Activated naive CD4-positive, alpha-beta T cell treated with anti-CD3 and anti-CD28 coated beads, Interleukin-2, amount 50 U/mL, for 72 hours (primary cell): ENCODE measurements around the gene FAM72D. TPM values are rescaled to one million over a fixed set of nuclear protein-coding genes. Genes with fewer than 3 reads are reported as not detected.
A peak's percentile ranks its signal among the peaks of the same experiment; 100 is the strongest.
"Not testable (repeated sequence)": the region's sequence is repeated elsewhere in the genome, so short reads cannot be mapped to it uniquely, and the experiment has no call there.

ENCODE experiments used
- ATAC-seq, 2 donors: fragments of 150-1000 bp; cut with Tn5 transposase; 2 replicates each; pipeline ENCODE4 v1.10.0; 2021; ENCODE audit warnings: mild to moderate bottlenecking in 2 of 2, moderate library complexity in 2 of 2
- DNase-seq, 2 donors: peaks; one replicate each; pipeline ENCODE4 v3.0.0; 2021 to 2022; ENCODE audit warnings: low spot score in 2 of 2
- H3K27ac Mint-ChIP-seq, 2 donors: one replicate each; pipeline ENCODE4 v1.8.0; 2022; ENCODE audit warnings: mild to moderate bottlenecking in 2 of 2, mixed read lengths in 2 of 2
- H3K36me3 Mint-ChIP-seq, 2 donors: one replicate each; pipeline ENCODE4 v1.8.0; 2022; ENCODE audit warnings: mixed read lengths in 2 of 2
- H3K9me3 Mint-ChIP-seq, 2 donors: one replicate each; pipeline ENCODE4 v1.8.0; 2022; ENCODE audit warnings: mixed read lengths in 2 of 2
- total RNA-seq, 2 donors: library from RNA; stranded (reverse); gene quantifications; one replicate each; pipeline ENCODE4 v1.2.3, GENCODE V29; 2022

The FAM72D gene
- total RNA-seq, 2 donors from 2014 or later: 18.1 to 32.4 TPM

DNA sequence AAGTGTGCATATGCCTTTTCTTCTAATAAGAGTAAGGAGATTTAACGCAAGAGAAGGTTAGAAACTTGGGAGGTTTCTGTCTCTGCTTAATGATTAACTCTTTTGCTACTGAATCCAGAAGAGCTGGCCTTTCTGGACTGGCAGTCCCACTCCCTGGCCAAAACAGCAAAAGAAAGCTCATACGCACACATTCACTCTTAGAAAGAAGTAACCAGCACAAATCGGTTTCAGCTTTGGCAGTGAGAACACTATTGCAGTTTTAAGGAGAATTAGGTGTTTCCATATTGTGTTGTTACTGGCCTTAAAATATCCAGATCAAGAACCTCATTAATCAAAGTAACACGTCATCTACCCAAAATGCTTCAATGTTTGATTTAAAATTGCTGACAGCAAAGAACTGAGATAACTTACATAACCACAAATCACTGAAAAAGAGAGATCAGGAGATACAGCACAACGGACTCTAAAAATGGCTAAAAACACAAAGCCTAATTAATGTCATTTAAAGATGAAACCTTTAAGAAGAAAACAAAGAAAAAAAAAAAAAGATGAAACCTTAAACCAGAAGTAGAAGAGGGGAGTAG lies 16.9 kb upstream of the FAM72D start:
- DNase-seq, H3K27ac Mint-ChIP-seq, ATAC-seq, H3K9me3 Mint-ChIP-seq, H3K36me3 Mint-ChIP-seq: not testable (repeated sequence)

- H3K36me3 Mint-ChIP-seq, ATAC-seq, H3K27ac Mint-ChIP-seq, H3K9me3 Mint-ChIP-seq, DNase-seq: not testable (repeated sequence)
These were observed 16.0 kb upstream of the FAM72D start for GRCh38 chr1:145079737-145080136.

- not testable (repeated sequence) for H3K27ac Mint-ChIP-seq, H3K9me3 Mint-ChIP-seq, H3K36me3 Mint-ChIP-seq, DNase-seq
- peak in 1 of 2 donors; percentile 28 for ATAC-seq
These were observed 15.6 kb upstream of the FAM72D start for GRCh38 chr1:145080193-145080592.

- not testable (repeated sequence) for DNase-seq, ATAC-seq
These were observed 13.1 kb upstream of the FAM72D start for GRCh38 chr1:145082483-145083255.

DNA sequence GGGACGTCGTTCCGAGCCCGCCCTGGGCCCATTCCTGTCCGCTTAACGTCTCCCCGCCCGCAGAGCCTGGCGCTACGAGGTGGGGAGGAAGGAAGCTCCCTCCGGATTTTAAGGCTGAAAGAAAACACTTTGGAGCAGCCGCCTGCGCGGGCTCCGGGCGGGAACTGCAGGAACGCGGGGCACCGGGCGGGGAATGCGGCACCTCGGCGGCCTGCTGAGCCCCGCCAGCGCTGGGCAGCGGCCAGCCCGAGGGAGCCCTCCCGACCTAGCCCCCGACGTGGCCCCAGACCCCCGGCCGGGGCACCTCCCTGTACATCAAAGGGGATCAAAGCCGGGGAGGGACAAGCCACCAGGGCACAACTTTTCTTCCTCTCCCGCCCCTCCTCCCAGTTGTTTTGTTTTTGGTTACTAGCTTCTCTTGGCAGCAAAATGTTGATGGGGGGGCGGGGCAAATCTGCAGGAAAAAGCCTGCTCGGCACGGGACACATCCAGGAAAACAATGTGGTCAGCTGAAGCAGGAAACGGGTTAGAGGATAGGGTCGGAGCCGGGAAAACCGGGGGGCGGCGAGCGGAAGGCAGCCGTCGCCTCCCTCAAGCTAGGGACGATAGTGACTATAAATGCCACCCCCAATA lies 2.1 kb upstream of the FAM72D start:
- DNase-seq: peak in 1 of 2 donors; percentile 52
- not testable (repeated sequence) for ATAC-seq, H3K36me3 Mint-ChIP-seq, H3K9me3 Mint-ChIP-seq
- H3K27ac Mint-ChIP-seq: peak overlapping the region in 1 of 2 donors; percentile 93

More at GRCh38 chr1:145082483-145083255, 13.1 kb upstream of the FAM72D start:
- H3K9me3 Mint-ChIP-seq, H3K27ac Mint-ChIP-seq, H3K36me3 Mint-ChIP-seq: not testable (repeated sequence)

DNA sequence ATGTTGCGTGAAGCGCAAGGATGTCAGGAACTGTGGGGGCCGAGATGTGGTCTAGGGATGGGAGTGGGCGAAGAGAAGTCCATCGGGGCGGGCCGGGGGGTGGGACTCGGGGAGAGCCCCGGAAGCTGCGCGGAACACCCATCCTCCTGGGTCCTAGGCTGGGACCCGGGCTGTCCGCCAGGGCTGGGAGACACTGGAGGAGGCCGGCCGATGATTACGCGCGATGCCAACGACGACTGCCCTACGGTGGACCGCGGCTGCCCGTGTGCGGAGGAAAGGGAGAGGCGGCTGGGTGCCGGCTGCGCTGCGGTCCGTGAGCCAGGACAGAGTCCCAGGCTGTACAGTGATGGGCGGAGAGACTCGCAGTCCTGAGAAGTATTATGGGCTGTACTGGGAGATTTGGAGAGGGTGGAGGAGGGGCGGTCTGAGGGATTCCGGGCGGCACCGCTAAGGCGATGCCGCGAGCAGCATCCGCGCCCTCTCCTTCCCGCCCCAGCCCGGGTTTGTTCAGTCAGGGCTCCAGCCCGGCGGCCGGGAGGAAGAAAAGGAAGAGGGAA lies 1.0 kb upstream of the FAM72D start:
- not testable (repeated sequence) for H3K9me3 Mint-ChIP-seq, H3K27ac Mint-ChIP-seq, H3K36me3 Mint-ChIP-seq
- peak in 1 of 2 donors; percentile 53 for DNase-seq
- peak; percentile 10 to 12 for ATAC-seq

- ATAC-seq, DNase-seq, H3K36me3 Mint-ChIP-seq, H3K9me3 Mint-ChIP-seq, H3K27ac Mint-ChIP-seq: not testable (repeated sequence)
These were observed 6.0 kb downstream of the FAM72D start for GRCh38 chr1:145101725-145102124.

GRCh38 chr1:145103294-145103693 lies 7.5 kb downstream of the FAM72D start:
- not testable (repeated sequence) for H3K27ac Mint-ChIP-seq, DNase-seq, ATAC-seq, H3K36me3 Mint-ChIP-seq, H3K9me3 Mint-ChIP-seq

- H3K36me3 Mint-ChIP-seq, H3K9me3 Mint-ChIP-seq, DNase-seq, ATAC-seq, H3K27ac Mint-ChIP-seq: not testable (repeated sequence)
These were observed 15.9 kb downstream of the FAM72D start for GRCh38 chr1:145111674-145112073.

- not testable (repeated sequence) for H3K9me3 Mint-ChIP-seq, DNase-seq, H3K36me3 Mint-ChIP-seq, ATAC-seq, H3K27ac Mint-ChIP-seq
These were observed 16.9 kb downstream of the FAM72D start for GRCh38 chr1:145112703-145113102.

- not testable (repeated sequence) for H3K27ac Mint-ChIP-seq, H3K9me3 Mint-ChIP-seq, H3K36me3 Mint-ChIP-seq, DNase-seq, ATAC-seq
These were observed 18.8 kb downstream of the FAM72D start for GRCh38 chr1:145114560-145115057.

- DNase-seq, H3K9me3 Mint-ChIP-seq, H3K27ac Mint-ChIP-seq, H3K36me3 Mint-ChIP-seq: not testable (repeated sequence)
- ATAC-seq: peak; percentile 30 to 56
These were observed 20.1 kb downstream of the FAM72D start for GRCh38 chr1:145115587-145116493.

- DNase-seq, H3K27ac Mint-ChIP-seq, H3K9me3 Mint-ChIP-seq, ATAC-seq, H3K36me3 Mint-ChIP-seq: not testable (repeated sequence)
These were observed 24.1 kb downstream of the FAM72D start for GRCh38 chr1:145119842-145120241.

DNA sequence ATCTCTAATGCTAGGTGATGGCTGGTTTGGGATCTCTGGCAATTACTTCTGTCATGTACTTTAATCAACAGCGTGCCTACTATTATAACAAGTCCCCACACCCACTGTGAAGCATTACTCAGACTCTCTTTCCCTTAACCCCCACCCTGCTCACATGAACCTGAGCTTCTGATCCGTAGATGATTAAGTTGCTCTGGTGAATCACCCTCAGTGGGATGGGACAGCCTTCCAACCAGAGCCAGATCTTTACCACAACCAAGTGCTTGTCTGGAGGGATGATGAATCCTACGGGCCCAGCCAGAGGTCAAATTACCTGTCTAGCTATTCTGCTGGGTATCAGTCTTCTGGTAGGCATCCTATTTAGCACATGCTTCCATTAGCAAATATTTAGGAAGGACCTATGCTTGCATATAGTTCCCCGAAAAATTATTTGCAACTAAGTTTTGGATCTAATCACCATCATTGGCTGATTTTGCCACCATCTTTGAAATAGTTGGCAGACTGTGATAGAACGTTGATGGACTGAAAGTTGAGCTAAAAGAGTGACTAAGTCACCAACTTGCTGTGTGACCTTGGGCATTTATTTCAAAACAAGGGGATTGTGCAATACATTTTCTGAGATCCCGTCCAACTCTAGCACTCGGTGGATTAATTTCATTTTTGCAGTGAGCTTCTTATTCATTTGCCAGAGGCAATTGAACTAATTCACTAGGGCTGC lies 26.7 kb downstream of the FAM72D start:
- ATAC-seq: peak in 1 of 2 donors; percentile 56
- not testable (repeated sequence) for DNase-seq, H3K36me3 Mint-ChIP-seq, H3K27ac Mint-ChIP-seq, H3K9me3 Mint-ChIP-seq

DNA sequence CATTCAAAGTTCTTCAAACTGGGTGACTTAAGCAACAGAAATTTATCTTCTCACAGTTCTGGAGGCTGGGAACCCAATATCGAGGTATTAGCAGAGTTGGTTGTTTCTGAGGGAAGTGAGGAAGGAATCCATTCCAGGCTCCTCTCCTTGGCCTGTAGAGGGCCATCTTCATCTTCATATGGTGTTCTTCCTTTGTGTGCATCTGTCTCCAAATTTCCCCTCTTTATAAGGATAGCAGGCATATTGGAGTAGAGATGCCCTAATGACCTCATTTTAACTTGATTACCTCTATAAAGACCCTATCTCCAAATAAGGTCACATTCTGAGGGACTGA lies 27.3 kb downstream of the FAM72D start:
- not testable (repeated sequence) for ATAC-seq, H3K9me3 Mint-ChIP-seq, H3K36me3 Mint-ChIP-seq, DNase-seq, H3K27ac Mint-ChIP-seq
